ES-I3 (cell line): ENCODE measurements around the gene LRPPRC.
"Not testable (repeated sequence)": the region's sequence is repeated elsewhere in the genome, so short reads cannot be mapped to it uniquely, and the experiment has no call there.

Experiments
- H3K36me3 ChIP-seq: 2 replicates; pipeline ENCODE4 v1.6.1; 2013; ENCODE audit warnings: mild to moderate bottlenecking, low read length, control low read depth, moderate library complexity; ENCODE audit not compliant: insufficient read depth
- H3K4me1 ChIP-seq: 2 replicates; pipeline ENCODE4 v1.6.1; 2013; ENCODE audit warnings: mild to moderate bottlenecking, control low read depth, low read length; ENCODE audit not compliant: insufficient read depth
- H3K9ac ChIP-seq: 2 replicates; pipeline ENCODE4 v1.6.1; 2013; ENCODE audit warnings: low read depth, mild to moderate bottlenecking, low read length, moderate library complexity
- H3K9me3 ChIP-seq: 2 replicates; pipeline ENCODE4 v1.6.1; 2013; ENCODE audit warnings: mild to moderate bottlenecking, low read length, moderate library complexity; ENCODE audit not compliant: control insufficient read depth, insufficient read depth

The LRPPRC gene

GRCh38 chr2:43924463-43924862, 71.3 kb downstream of the LRPPRC start:
- Histone ChIP-seq H3K36me3 (peaks cover 26% of the 10 kb centered on the region), H3K9ac (no peak overlapping the region), H3K9me3 (no peaks in the 10 kb centered on the region), H3K4me1 (no peaks in the 10 kb centered on the region)

DNA sequence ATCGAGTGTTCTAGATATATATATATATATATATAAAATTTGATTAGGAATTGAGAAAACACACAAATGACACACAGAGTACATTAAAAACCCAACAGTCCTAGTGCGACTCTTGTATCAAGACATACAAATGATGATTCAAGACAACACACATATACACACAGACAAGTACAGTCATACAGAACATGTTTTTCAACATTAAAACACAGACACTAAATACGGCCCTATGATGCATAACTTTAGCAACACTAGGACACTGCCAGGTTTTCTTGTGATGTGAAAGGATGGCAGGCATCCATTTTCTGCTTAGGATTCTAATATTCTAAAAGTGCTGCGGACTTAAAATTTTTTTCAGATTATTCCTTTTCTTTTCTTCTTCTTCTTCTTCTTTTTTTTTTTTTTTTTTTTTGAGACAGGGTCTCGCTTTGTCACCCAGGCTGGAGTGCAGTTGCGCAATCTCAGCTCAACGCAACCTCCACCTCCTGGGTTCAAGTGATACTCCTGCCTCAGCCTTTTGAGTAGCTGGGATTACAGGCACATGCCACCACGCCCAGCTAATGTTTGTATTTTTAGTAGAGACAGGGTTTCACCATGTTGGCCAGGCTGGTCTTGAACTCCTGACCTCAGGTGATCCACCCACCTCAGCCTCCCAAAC, 84.5 kb downstream of the LRPPRC start:
- not testable (repeated sequence) for H3K9ac ChIP-seq, H3K9me3 ChIP-seq
- H3K36me3 ChIP-seq, result peaks cover 15% of the 10 kb centered on the region

DNA sequence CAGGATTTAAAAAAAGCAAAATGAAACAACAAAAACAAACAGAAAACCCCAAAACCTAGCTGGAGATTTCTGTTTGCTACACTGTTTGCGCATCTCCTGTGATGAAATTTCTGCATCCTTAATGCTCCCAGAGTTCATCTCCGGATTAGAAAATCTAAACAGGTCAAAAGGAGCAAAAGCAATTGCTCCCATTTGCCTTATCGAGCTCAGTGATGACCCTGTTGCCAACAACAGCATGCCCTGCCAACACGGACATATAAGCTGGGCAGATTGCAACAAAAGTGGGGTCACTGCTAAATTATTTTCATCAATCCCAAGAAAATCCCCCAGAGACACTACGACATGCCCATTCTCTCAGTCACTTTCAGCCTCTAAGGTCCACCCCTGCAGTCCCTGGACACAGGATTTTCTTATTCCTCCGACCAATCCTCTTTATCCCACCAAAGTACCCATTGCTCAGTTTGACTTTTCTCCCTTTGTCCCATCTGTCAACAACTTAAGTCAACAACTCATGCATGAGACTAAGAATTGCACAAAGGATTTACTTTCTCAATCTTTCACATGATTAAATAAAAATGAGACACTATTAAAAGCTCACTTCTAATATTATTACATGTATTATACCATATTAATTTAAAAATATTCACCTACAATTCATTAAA, 89.2 kb downstream of the LRPPRC start:
- Histone ChIP-seq H3K4me1 (no peaks in the 10 kb centered on the region), H3K9me3 (no peaks in the 10 kb centered on the region), H3K9ac (no peak overlapping the region), H3K36me3 (peaks cover 29% of the 10 kb centered on the region)

More for the DNA sequence above, 84.5 kb downstream of the LRPPRC start:
- not testable (repeated sequence) for H3K4me1 ChIP-seq

DNA sequence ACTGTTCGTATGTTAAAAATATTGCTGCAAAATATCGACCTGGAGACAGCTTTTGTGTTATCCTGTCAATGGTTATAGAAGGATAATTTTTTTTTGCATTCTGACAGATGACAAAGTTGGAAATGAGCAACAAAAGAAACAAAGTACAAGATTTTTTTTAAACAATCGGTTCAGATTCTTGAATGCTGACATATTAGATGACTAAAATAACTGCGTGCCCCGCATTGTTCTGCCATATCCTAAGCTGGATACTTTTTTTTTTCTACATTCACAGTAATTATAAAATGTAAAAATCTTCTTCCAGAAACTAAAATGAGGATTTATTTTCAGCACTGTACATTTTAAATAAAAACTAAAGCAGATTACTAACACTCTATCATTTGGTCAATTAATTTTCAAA, 89.9 kb downstream of the LRPPRC start:
- Histone ChIP-seq H3K4me1 (no peaks in the 10 kb centered on the region), H3K36me3 (peaks cover 29% of the 10 kb centered on the region), H3K9ac (no peak overlapping the region), H3K9me3 (no peaks in the 10 kb centered on the region)

- Histone ChIP-seq H3K4me1 (no peaks in the 10 kb centered on the region), H3K9me3 (no peaks in the 10 kb centered on the region), H3K36me3 (peaks cover 27% of the 10 kb centered on the region), H3K9ac (no peak overlapping the region)
Observed at GRCh38 chr2:43905371-43905803, 90.4 kb downstream of the LRPPRC start.

DNA sequence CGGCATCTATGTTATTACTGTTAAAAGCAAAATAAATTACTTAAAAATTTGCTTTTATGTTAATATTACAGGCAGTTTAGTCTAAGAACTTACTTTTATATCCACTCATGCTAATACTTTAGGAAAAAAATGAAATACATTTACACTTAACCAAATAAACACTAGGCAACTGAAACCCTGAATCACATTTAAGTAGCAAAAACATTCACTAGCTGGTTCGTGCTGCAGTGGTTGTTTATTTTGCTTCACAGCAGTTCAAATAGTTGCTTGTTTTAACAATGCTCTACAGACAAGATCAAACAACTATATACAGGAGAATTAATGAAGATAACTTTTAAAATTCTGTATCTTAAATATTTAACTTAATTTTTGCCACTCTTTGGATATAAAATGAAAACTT, 96.2 kb downstream of the LRPPRC start:
- Histone ChIP-seq H3K9me3 (no peaks in the 10 kb centered on the region), H3K9ac (no peak overlapping the region), H3K4me1 (0 out of 2 replicates have a peak, but pooled peaks cover 3% of the 10 kb centered on the region), H3K36me3 (peaks cover 39% of the 10 kb centered on the region)

GRCh38 chr2:43898838-43899346, 96.9 kb downstream of the LRPPRC start:
- H3K9ac ChIP-seq, result no peak overlapping the region
- H3K4me1 ChIP-seq, result 0 out of 2 replicates have a peak, but pooled peaks cover 3% of the 10 kb centered on the region
- no peaks in the 10 kb centered on the region for H3K9me3 ChIP-seq
- peaks cover 38% of the 10 kb centered on the region for H3K36me3 ChIP-seq

DNA sequence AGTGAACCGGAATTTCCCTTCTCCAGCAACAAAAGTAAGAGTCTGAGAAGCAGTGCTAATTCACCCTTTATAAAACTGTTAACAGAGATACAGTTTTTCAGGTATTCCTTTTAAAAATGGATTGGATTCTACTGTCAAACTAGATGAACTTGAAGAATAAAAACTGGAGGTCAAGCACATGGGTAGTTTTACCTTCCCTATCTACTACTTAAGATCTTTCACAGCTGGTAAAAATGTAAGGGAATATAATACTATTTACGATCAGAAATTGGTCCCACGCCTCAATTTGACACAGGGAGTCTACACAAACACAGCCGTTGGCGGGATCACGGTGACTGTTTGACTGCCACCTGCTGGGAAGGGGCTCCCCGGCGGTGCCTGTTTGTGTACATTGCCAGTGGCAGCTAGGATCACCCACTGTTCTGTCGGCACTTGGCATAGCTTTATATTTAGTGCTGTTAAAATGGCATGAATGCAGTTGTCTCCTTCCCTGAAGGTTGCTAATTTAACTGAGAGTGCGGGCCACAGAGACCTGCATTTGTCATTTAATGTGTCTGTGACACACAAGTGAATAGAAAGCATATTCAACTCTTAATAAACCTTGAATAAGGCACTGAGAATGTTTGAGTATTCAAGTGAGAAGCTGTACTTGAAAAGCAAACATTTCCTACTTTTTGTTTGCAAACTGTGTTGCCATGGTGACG, 97.5 kb downstream of the LRPPRC start:
- 0 out of 2 replicates have a peak, but pooled peaks cover 3% of the 10 kb centered on the region for H3K4me1 ChIP-seq
- no peaks in the 10 kb centered on the region for H3K9me3 ChIP-seq
- H3K9ac ChIP-seq, result no peak overlapping the region
- H3K36me3 ChIP-seq, result peaks cover 41% of the 10 kb centered on the region

DNA sequence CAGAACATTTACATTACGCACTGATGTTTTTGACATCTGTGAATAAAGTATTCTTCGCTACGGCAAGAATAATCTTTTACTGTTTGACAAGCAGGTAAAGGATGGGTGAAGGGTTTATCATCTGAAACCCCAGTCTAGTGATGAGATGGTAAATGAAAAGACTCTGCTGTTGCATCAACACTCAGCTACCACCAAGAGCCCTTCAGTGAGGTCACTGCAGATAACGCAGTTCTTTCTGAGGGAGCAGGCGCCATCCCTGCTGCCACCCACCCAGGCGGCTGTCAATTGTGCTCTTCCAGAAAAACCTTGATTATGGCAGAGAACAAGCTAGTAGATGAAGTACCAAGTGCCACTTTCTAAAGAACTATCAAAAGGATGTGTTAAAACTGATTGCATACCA, 98.3 kb downstream of the LRPPRC start:
- Histone ChIP-seq H3K36me3 (peaks cover 41% of the 10 kb centered on the region), H3K9ac (no peak overlapping the region), H3K4me1 (0 out of 2 replicates have a peak, but pooled peaks cover 3% of the 10 kb centered on the region), H3K9me3 (no peaks in the 10 kb centered on the region)

DNA sequence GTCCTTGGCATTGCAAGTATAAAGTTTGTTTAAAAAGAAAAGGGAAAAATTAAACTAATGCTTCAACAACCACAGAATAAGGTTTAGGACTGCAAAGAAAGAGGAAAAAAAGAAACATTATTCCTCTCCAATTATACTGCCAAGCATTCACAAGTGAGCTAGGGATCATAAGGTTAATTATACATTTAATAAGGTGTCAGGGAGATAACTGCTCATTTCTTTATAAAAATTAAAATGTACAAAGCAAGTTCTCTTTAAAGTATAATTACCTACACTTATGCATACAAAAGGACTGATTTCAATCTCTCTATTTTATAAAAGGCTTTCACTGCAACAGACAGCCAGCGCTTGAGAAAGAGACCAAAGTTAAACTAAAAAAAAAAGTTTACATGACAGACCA, 98.9 kb downstream of the LRPPRC start:
- Histone ChIP-seq H3K4me1 (0 out of 2 replicates have a peak, but pooled peaks cover 3% of the 10 kb centered on the region), H3K9me3 (no peaks in the 10 kb centered on the region), H3K36me3 (peaks cover 47% of the 10 kb centered on the region), H3K9ac (no peak overlapping the region)

DNA sequence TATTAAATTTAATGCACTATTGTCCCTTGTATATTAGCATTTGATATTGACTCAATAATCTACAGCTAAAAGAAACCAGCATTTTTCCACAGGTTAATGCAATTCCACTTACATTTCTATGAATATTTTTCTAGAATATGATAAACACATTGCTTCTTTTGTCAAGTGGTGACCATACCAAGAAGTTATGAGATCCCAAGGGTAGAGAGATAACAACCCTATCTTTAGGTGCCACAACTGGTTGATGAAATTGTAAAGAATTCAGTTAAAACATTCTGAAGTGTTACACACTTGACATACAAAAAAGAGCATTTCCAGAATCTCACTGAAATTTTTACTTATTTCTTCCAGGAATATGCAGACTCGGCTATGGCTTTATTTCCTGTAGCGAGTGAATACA, 101.0 kb downstream of the LRPPRC start:
- 0 out of 2 replicates have a peak, but pooled peaks cover 3% of the 10 kb centered on the region for H3K4me1 ChIP-seq
- H3K9me3 ChIP-seq, result no peaks in the 10 kb centered on the region
- peaks cover 61% of the 10 kb centered on the region for H3K36me3 ChIP-seq
- no peak overlapping the region for H3K9ac ChIP-seq

- Histone ChIP-seq H3K9me3 (no peaks in the 10 kb centered on the region), H3K36me3 (peaks cover 68% of the 10 kb centered on the region), H3K4me1 (no peaks in the 10 kb centered on the region), H3K9ac (no peak overlapping the region)
Observed at GRCh38 chr2:43890855-43891254, 104.9 kb downstream of the LRPPRC start.

DNA sequence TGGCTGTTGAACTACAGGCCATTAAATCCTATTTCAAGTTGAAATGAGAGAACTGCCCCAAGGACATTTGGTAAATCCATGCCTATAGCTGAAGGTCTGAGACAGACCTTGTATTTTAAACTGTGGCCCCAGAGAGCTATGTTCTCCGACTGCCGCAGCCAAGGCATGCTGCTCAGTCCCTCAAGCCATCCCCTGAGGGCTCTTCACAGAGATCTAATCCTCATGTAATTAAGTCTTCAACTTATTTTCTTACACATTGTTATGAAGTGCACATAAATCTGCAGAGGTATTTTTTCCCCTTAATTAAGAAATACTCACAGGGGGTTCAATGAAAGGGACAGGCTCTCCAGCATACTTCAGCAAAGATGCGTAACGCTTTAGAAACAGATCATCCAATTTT, 106.4 kb downstream of the LRPPRC start:
- Histone ChIP-seq H3K4me1 (no peaks in the 10 kb centered on the region), H3K9ac (no peak overlapping the region), H3K36me3 (peaks cover 63% of the 10 kb centered on the region), H3K9me3 (no peaks in the 10 kb centered on the region)

DNA sequence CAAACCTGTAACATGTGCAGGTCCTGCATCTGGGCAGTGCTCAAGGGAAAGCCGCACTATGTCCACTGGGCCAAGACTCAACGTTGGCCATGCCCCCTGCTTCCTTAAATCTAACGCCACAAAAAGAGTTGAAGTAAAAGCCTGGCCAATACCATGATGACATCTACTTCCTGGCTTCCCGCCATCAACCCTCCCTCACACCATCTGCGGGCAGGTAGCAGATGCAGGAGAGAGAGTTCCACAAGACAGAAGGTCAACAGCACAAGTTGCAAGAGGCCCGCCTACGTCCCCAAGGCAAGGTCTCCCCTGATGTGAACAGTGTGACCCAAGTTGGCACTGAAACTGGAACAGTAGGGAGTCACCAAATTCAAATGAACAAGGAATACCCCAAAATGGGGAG, 108.6 kb downstream of the LRPPRC start:
- peaks cover 45% of the 10 kb centered on the region for H3K36me3 ChIP-seq
- no peaks in the 10 kb centered on the region for H3K4me1 ChIP-seq
- no peak overlapping the region for H3K9ac ChIP-seq
- no peaks in the 10 kb centered on the region for H3K9me3 ChIP-seq
